Neural progenitor cell (in vitro differentiated cells): ENCODE measurements around the gene THAP2.
"Not testable (repeated sequence)": the region's sequence is repeated elsewhere in the genome, so short reads cannot be mapped to it uniquely, and the experiment has no call there.

Source experiments
- EZH2 ChIP-seq: fragments of 200-600 bp; sonication (generic); IDR thresholded peaks from 2 replicates; pipeline ENCODE4 v1.6.1; 2017; ENCODE audit warnings: antibody characterized with exemption, mild to moderate bottlenecking, moderate library complexity
- EZH2phosphoT487 ChIP-seq: fragments of 200-600 bp; sonication (generic); IDR thresholded peaks from 2 replicates; pipeline ENCODE4 v1.6.1; 2017; ENCODE audit warnings: antibody characterized with exemption

DNA sequence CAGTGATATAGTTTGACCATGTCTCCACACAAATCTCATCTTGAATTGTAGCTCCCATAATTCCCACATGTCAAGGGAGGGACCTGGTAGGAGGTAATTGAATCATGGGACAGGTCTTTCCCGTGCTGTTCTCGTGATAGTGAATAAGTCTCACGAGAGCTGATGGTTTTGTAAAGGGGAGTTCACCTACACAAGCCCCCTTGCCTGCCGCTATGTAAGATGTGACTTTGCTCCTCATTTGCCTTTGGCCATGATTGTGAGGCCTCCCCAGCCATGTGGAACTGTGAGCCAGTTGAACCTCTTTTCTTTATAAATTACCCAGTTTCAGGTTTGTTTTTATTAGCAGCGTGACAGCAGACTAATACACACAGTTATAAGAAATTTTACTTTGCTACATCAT, 29.6 kb downstream of the THAP2 start:
- TF ChIP-seq EZH2phosphoT487, EZH2: not testable (repeated sequence)
